NCI-H774 (cell line): ENCODE results near the gene MYO10.
A peak's percentile ranks its signal among the peaks of the same experiment; 100 is the strongest.

Experiments used
- DNase-seq: peaks from one replicate; lab custom pipeline; 2025; lab: John Stamatoyannopoulos, UW

Gene MYO10

GRCh38 chr5:16916262-16916878 lies 19.7 kb downstream of the MYO10 start:
- no peak for DNase-seq

- no peak for DNase-seq
Measured at GRCh38 chr5:16914584-16914983, 21.5 kb downstream of the MYO10 start.

- DNase-seq = no peak
Measured at GRCh38 chr5:16914108-16914435, 22.0 kb downstream of the MYO10 start.

GRCh38 chr5:16913187-16914107 lies 22.6 kb downstream of the MYO10 start:
- no peak for DNase-seq

- no peak for DNase-seq
Measured at GRCh38 chr5:16912080-16912479, 24.0 kb downstream of the MYO10 start.

GRCh38 chr5:16909464-16909863 lies 26.6 kb downstream of the MYO10 start:
- no peak for DNase-seq

GRCh38 chr5:16907270-16907669 lies 28.8 kb downstream of the MYO10 start:
- no peak for DNase-seq

GRCh38 chr5:16906255-16906654 lies 29.8 kb downstream of the MYO10 start:
- no peak for DNase-seq

GRCh38 chr5:16903480-16904300 lies 32.4 kb downstream of the MYO10 start:
- DNase-seq = no peak

GRCh38 chr5:16902846-16903245 lies 33.2 kb downstream of the MYO10 start:
- no peak for DNase-seq

- no peak for DNase-seq
Measured at GRCh38 chr5:16901021-16901644, 35.0 kb downstream of the MYO10 start.

- DNase-seq = no peak
Measured at GRCh38 chr5:16899171-16899570, 36.9 kb downstream of the MYO10 start.

- DNase-seq = no peak
Measured at GRCh38 chr5:16897800-16898199, 38.3 kb downstream of the MYO10 start.

GRCh38 chr5:16897284-16897704 lies 38.8 kb downstream of the MYO10 start:
- peak; percentile 30 for DNase-seq

GRCh38 chr5:16896767-16897166 lies 39.3 kb downstream of the MYO10 start:
- DNase-seq = no peak

GRCh38 chr5:16894236-16895057 lies 41.6 kb downstream of the MYO10 start:
- peak; percentile 69 for DNase-seq

- DNase-seq = no peak
Measured at GRCh38 chr5:16891033-16891432, 45.1 kb downstream of the MYO10 start.

- no peak for DNase-seq
Measured at GRCh38 chr5:16889972-16890519, 46.0 kb downstream of the MYO10 start.

GRCh38 chr5:16889203-16889971 lies 46.7 kb downstream of the MYO10 start:
- no peak for DNase-seq

GRCh38 chr5:16888694-16889124 lies 47.4 kb downstream of the MYO10 start:
- DNase-seq = no peak
